Panc1 (cell line): Measurements from ENCODE around the gene XRCC6.

Experiments
- POLR2AphosphoS5 ChIP-seq: IDR thresholded peaks from 2 replicates; pipeline ENCODE4 v1.6.1; 2012; ENCODE audit warnings: mild to moderate bottlenecking, low read depth, low read length, moderate library complexity
- SIN3A ChIP-seq: IDR thresholded peaks from 2 replicates; pipeline ENCODE4 v1.6.1; 2012; ENCODE audit warnings: low read depth, mild to moderate bottlenecking, low read length, moderate library complexity, borderline replicate concordance; ENCODE audit not compliant: insufficient read depth
- TCF7L2 ChIP-seq: IDR thresholded peaks from 2 replicates; pipeline ENCODE4 v1.6.1; 2011; ENCODE audit warnings: mild to moderate bottlenecking, low read depth, low read length, inconsistent platforms
- TF ChIP-seq, protein P1 (sequence below): fragments of 450-650 bp; IDR thresholded peaks from 2 replicates; pipeline ENCODE4 v1.5.1; 2017; ENCODE audit warnings: mild to moderate bottlenecking
- TF ChIP-seq, protein P2 (sequence below), 2 experiments: IDR thresholded peaks; 2 replicates each; pipeline ENCODE4 v1.6.1; 2011 to 2012; ENCODE audit warnings: low read depth in 2 of 2, control low read depth in 1 of 2, low read length in 1 of 2, mild to moderate bottlenecking in 1 of 2, moderate library complexity in 1 of 2; ENCODE audit not compliant: insufficient read depth in 1 of 2

- TF ChIP-seq, protein P1, sequence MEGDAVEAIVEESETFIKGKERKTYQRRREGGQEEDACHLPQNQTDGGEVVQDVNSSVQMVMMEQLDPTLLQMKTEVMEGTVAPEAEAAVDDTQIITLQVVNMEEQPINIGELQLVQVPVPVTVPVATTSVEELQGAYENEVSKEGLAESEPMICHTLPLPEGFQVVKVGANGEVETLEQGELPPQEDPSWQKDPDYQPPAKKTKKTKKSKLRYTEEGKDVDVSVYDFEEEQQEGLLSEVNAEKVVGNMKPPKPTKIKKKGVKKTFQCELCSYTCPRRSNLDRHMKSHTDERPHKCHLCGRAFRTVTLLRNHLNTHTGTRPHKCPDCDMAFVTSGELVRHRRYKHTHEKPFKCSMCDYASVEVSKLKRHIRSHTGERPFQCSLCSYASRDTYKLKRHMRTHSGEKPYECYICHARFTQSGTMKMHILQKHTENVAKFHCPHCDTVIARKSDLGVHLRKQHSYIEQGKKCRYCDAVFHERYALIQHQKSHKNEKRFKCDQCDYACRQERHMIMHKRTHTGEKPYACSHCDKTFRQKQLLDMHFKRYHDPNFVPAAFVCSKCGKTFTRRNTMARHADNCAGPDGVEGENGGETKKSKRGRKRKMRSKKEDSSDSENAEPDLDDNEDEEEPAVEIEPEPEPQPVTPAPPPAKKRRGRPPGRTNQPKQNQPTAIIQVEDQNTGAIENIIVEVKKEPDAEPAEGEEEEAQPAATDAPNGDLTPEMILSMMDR, result no peak
- TF ChIP-seq SIN3A (no peak), POLR2AphosphoS5 (no peak), TCF7L2 (no peak)
- TF ChIP-seq, protein P2, sequence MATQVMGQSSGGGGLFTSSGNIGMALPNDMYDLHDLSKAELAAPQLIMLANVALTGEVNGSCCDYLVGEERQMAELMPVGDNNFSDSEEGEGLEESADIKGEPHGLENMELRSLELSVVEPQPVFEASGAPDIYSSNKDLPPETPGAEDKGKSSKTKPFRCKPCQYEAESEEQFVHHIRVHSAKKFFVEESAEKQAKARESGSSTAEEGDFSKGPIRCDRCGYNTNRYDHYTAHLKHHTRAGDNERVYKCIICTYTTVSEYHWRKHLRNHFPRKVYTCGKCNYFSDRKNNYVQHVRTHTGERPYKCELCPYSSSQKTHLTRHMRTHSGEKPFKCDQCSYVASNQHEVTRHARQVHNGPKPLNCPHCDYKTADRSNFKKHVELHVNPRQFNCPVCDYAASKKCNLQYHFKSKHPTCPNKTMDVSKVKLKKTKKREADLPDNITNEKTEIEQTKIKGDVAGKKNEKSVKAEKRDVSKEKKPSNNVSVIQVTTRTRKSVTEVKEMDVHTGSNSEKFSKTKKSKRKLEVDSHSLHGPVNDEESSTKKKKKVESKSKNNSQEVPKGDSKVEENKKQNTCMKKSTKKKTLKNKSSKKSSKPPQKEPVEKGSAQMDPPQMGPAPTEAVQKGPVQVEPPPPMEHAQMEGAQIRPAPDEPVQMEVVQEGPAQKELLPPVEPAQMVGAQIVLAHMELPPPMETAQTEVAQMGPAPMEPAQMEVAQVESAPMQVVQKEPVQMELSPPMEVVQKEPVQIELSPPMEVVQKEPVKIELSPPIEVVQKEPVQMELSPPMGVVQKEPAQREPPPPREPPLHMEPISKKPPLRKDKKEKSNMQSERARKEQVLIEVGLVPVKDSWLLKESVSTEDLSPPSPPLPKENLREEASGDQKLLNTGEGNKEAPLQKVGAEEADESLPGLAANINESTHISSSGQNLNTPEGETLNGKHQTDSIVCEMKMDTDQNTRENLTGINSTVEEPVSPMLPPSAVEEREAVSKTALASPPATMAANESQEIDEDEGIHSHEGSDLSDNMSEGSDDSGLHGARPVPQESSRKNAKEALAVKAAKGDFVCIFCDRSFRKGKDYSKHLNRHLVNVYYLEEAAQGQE (IDR thresholded peaks at IDR 0.05; ENCODE audit: insufficient read depth in 1 of 2, low read depth in 2 of 2, low read length in 1 of 2), result no peak
Measured at GRCh38 chr22:41582694-41583093, 38.4 kb upstream of the XRCC6 start.
